Mammary epithelial cell (primary cell): ENCODE data around the gene VAV3.

Experiments used
- EZH2 ChIP-seq: IDR thresholded peaks from 2 replicates; pipeline ENCODE4 v1.6.1; 2012; ENCODE audit warnings: low read length, inconsistent platforms, borderline replicate concordance
- TF ChIP-seq, protein P1 (sequence below), 2 donors: IDR thresholded peaks in 1 of 2; conservative IDR thresholded peaks in 1 of 2; 2 replicates each; pipeline ENCODE4 v1.5.1; 2011 to 2012; ENCODE audit warnings: inconsistent platforms in 2 of 2, low read length in 2 of 2, mild to moderate bottlenecking in 2 of 2, control low read depth in 1 of 2, low read depth in 1 of 2; ENCODE audit not compliant: insufficient read depth in 1 of 2; ENCODE audit errors: extremely low read depth in 1 of 2

DNA sequence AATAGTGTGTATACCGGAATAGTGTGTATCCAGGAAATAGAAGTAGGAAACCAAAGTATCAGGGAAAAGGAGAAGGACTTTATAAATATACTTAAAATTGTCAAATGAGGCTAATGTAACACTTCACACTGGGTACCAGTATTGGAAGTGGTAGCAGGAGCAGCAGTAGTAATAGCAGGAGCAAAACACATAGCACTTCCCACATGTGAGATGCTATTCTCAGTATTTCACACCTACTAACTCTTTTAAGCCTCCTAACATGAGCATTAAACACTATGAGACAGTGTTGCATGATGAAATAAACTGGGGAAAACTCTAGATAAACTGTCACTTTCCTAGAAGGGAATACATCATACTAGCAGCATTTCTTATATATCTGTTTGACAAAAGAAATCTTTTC, 376.7 kb downstream of the VAV3 start:
- TF ChIP-seq, protein P1, sequence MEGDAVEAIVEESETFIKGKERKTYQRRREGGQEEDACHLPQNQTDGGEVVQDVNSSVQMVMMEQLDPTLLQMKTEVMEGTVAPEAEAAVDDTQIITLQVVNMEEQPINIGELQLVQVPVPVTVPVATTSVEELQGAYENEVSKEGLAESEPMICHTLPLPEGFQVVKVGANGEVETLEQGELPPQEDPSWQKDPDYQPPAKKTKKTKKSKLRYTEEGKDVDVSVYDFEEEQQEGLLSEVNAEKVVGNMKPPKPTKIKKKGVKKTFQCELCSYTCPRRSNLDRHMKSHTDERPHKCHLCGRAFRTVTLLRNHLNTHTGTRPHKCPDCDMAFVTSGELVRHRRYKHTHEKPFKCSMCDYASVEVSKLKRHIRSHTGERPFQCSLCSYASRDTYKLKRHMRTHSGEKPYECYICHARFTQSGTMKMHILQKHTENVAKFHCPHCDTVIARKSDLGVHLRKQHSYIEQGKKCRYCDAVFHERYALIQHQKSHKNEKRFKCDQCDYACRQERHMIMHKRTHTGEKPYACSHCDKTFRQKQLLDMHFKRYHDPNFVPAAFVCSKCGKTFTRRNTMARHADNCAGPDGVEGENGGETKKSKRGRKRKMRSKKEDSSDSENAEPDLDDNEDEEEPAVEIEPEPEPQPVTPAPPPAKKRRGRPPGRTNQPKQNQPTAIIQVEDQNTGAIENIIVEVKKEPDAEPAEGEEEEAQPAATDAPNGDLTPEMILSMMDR (conservative IDR thresholded peaks at IDR 0.05 in 1 of 2, IDR thresholded peaks at IDR 0.05 in 1 of 2; ENCODE audit: extremely low read depth in 1 of 2, insufficient read depth in 1 of 2, low read depth in 1 of 2, low read length in 2 of 2) = no peak
- TF ChIP-seq EZH2 = no peak
